HUES6 (cell line): Measurements from ENCODE around the gene VASH2.
"Not testable (repeated sequence)": the region's sequence is repeated elsewhere in the genome, so short reads cannot be mapped to it uniquely, and the experiment has no call there.

Experiments used
- H3K27ac ChIP-seq: 2 replicates; pipeline ENCODE4 v1.7.0; 2013; ENCODE audit warnings: low read depth, mild to moderate bottlenecking, low read length, inconsistent platforms
- H3K27me3 ChIP-seq: 2 replicates; pipeline ENCODE4 v1.6.1; 2013; ENCODE audit warnings: low read length; ENCODE audit not compliant: control insufficient read depth, insufficient read depth
- H3K36me3 ChIP-seq: 2 replicates; pipeline ENCODE4 v1.6.1; 2013; ENCODE audit warnings: low read length; ENCODE audit not compliant: control insufficient read depth, insufficient read depth
- H3K4me1 ChIP-seq: 2 replicates; pipeline ENCODE4 v1.6.1; 2013; ENCODE audit warnings: low read length; ENCODE audit not compliant: control insufficient read depth, insufficient read depth
- H3K4me3 ChIP-seq: 2 replicates; pipeline ENCODE4 v1.5.1; 2013; ENCODE audit warnings: low read depth, low read length
- H3K9ac ChIP-seq: one replicate; pipeline ENCODE4 v1.6.1; 2013; ENCODE audit warnings: mild to moderate bottlenecking, low read length
- H3K9me3 ChIP-seq: 2 replicates; pipeline ENCODE4 v1.6.1; 2013; ENCODE audit warnings: low read depth, low read length; ENCODE audit not compliant: control insufficient read depth, insufficient read depth

VASH2 gene

DNA sequence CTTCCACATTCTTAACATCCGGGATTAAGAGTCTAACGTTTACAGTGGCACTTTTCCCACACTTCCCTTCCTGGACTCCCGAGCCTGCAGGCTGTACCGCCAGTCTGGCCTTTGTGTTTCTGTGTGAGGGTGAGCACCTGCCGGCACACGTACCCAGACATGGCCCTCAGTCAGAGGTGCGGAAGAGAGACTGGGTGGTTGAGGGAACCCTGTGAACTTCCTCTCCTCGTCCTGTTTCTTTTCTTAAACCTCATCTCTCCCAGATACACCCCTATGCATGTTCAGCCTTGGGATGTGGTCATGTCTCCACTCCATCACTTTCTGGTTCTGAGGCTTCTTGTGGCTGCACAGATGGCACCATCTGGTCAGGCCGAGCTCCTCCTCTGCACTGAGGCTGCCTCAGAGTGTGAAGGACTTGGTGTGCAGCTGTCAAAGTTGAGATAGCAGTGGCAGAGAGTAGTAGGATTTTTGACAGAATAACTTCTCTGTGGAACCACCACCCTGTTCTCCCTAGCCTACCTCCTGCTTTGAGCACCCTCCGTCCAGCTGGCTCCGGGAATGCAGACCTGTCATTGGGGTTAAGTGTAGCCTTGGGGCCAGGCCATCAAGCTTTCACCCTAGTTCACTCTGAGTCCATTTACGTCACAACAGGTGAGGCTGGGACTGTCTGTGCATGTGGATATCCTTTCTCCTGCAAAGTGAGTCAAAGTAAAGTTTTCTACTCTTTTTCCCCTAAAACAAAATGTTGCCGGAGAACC, 31.4 kb downstream of the VASH2 start:
- Histone ChIP-seq H3K36me3 (peaks cover 84% of the 10 kb centered on the region), H3K9me3 (no peaks in the 10 kb centered on the region), H3K9ac (no peak overlapping the region), H3K4me3 (no peak overlapping the region), H3K4me1 (peaks cover 36% of the 10 kb centered on the region; the same call in 1 of the 2 replicates), H3K27ac (no peak overlapping the region), H3K27me3 (no peaks in the 10 kb centered on the region)

DNA sequence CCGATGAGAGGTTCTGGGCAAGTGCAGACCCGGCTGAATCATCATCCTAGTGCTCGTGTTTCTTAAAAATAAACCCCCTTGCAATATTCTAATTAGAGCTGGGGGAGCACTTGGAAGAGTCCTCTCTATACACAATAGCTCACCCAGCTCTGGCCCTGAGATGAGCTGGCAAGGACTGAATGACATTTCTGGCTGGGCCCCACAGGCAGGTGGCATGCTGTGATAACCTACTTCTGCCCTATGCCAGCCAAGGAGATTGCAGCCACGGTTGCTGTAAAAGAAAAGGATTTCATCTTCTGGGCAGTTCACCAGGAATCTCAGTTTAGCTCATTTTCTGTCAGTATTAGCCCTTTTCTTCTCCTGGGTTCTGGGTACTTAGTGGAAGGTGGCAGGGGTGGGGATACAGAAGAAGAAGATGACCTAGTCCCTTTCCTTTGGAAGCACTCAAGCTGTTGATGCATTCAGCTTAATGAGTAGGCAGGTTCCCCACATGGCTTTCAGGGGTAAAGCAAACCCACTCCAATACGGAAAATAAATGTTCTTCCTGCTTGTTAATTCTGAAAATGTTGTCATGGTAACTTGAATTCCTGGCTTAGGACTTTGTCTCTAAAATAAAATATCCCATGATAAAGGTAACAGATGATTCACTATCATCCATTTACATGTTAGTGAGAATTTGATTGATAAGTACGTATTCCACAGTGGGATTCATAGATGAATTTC, 32.2 kb downstream of the VASH2 start:
- H3K4me1 ChIP-seq, result peaks cover 36% of the 10 kb centered on the region; the same call in 1 of the 2 replicates
- peaks cover 81% of the 10 kb centered on the region for H3K36me3 ChIP-seq
- H3K27ac ChIP-seq, result no peak overlapping the region
- H3K9me3 ChIP-seq, result no peaks in the 10 kb centered on the region
- H3K4me3 ChIP-seq, result no peak overlapping the region
- no peak overlapping the region for H3K9ac ChIP-seq
- H3K27me3 ChIP-seq, result no peaks in the 10 kb centered on the region

DNA sequence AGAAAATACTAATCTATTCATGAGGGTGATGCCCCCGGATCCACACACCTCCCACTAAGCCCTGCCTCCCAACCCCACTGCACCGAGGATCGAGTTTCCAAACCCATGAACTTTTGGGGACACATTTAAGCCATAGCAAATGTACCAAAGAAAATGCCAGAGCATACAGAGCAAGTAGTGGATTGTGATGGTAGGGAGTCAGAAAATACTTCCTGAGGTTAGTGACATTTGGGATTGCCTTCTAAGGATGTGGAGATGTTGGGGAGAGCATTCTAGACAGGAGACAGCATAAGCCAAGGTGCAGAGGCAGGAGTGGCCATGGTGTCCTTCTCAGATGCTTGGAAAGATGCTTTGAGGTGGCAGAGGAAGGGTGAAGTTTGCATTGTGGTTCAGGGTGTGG, 33.1 kb downstream of the VASH2 start:
- Histone ChIP-seq H3K27me3 (no peaks in the 10 kb centered on the region), H3K4me3 (no peak overlapping the region), H3K9ac (no peak overlapping the region), H3K4me1 (peaks cover 30% of the 10 kb centered on the region; the same call in 1 of the 2 replicates), H3K9me3 (no peaks in the 10 kb centered on the region), H3K27ac (no peak overlapping the region), H3K36me3 (peaks cover 81% of the 10 kb centered on the region)

DNA sequence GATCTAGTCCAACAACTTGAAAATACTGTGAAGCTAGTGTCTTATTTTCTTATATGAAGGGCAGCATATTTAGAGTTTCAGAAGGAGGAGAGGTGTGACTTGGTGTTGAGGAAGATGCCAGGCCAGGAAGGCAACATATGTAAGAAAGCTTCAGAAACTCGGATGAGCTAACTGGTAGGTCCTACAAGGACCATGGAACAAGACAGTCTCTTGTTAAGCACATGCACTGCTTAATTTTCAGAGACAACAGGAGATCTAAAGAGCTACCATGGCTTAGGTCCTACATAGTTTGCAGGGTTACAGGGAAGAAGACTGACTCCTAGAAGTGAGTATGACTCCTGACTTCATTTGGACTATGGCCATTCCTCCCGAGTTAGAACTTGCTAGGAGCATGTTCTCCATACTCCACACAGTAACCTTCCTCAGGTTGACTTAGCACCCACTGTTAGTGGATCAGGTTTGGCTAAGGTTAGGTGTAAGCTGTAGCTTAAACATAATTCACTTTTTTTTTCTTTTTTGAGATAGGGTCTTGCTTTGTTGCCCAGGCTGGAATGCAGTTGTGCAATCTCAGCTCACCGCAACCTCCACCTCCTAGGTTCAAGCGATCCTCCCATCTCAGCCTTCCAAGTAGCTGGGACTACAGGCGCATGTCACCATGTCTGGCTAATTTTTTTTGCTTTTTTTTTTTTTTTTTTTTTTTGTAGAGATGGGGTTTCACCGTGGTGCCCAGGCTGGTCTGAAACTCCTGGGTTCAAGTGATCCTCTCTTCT, 34.4 kb downstream of the VASH2 start:
- Histone ChIP-seq H3K36me3 (peaks cover 81% of the 10 kb centered on the region), H3K27ac (no peak overlapping the region), H3K9ac (no peak overlapping the region), H3K9me3 (no peaks in the 10 kb centered on the region), H3K4me3 (no peak overlapping the region), H3K4me1 (peaks cover 26% of the 10 kb centered on the region; the same call in 1 of the 2 replicates), H3K27me3 (no peaks in the 10 kb centered on the region)

DNA sequence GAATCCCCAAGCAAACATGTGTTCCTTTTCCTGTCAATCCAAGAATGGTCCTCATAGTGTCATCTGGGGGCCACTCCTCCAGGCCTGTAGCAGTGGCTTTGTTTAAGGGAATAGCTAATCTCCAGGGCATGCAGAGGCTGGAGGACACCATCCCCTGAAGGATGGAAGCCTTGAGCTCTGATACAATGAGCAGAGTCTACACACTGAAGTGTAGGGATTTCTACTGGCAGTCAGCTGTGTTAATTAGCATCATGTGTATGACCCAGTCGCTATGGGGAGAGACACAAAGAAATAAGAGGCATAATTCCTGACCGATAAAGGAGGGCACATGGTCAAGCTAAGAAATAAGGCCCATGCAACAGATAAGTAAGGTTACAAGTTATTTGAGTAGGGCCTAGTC, 36.2 kb downstream of the VASH2 start:
- H3K36me3 ChIP-seq, result peaks cover 82% of the 10 kb centered on the region

DNA sequence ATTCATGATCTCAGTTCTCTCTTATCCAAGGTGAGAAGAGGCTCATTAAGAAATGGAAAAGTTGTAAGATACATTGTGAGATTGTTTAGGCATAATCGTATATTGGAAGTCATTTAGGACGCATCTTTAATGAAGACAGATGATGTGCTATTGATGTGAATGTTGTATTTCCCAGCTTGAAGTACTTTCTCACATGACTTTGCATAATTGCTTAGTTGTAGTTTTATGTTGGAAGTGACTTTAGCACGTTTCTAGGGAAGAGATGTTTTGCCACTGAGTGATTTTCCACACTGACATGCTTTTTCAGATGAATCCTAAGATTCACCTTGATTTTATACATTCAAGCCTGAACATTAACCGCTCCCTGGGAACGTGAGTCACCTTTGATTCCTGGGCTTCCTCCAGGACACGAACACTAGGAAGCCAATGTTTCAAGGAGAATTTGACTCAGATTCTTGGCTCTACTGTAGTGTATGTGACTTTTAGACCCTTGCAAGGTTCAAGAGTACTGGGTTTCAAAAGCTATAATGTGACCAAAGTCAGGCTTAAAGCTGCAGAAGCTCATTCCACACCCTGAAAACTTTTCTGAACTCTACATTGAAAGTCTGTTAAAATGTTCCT, 37.5 kb downstream of the VASH2 start:
- no peak overlapping the region for H3K27ac ChIP-seq
- no peak overlapping the region for H3K9ac ChIP-seq
- H3K4me3 ChIP-seq, result no peak overlapping the region
- no peaks in the 10 kb centered on the region for H3K9me3 ChIP-seq
- H3K36me3 ChIP-seq, result peaks cover 82% of the 10 kb centered on the region
- 0 out of 2 replicates have a peak, but pooled peaks cover 6% of the 10 kb centered on the region for H3K4me1 ChIP-seq
- H3K27me3 ChIP-seq, result no peaks in the 10 kb centered on the region

More for the DNA sequence above, 36.2 kb downstream of the VASH2 start:
- Histone ChIP-seq H3K4me1 (0 out of 2 replicates have a peak, but pooled peaks cover 11% of the 10 kb centered on the region), H3K4me3 (no peak overlapping the region), H3K9ac (no peak overlapping the region), H3K27me3 (no peaks in the 10 kb centered on the region), H3K27ac (no peak overlapping the region), H3K9me3 (no peaks in the 10 kb centered on the region)

DNA sequence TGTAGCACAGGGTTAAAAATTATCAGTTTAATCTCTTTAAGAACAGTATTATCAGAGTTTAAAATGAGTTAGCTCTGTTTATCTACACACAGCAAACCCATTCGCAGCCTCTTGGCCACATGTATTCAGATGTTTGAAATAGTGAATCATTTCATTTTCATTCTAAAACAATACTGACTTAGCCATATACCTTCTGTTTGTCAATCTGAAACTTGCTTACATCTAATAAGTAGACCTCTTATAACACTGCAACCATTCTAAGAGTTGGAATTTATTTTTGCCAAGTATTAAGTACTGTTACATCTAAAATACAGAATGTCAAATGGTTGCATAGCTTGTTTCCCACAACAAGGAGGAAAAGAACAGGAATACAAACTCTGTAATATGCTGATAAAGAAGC, 39.9 kb downstream of the VASH2 start:
- Histone ChIP-seq H3K9me3 (no peaks in the 10 kb centered on the region), H3K27me3 (no peaks in the 10 kb centered on the region), H3K9ac (no peak overlapping the region), H3K36me3 (peaks cover 71% of the 10 kb centered on the region), H3K4me3 (no peak overlapping the region), H3K27ac (no peak overlapping the region), H3K4me1 (0 out of 2 replicates have a peak, but pooled peaks cover 10% of the 10 kb centered on the region)

DNA sequence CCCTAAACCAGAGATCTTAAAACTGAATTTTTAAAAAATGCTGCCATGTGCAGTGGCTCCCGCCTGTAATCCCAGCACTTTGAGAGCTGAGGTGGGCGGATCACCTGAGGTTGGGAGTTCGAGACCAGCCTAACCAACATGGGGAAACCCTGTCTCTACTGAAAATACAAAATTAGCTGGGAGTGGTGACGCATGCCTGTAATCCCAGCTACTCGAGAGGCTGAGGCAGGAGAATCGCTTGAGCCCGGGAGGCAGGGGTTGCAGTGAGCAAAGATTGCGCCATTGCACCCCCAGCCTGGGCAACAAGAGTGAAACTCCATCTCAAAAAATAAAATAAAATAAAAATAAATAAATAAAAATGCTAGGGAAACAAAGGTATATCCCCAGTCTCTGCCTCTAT, 43.6 kb downstream of the VASH2 start:
- H3K9ac ChIP-seq, H3K27ac ChIP-seq, H3K27me3 ChIP-seq, H3K9me3 ChIP-seq, H3K4me1 ChIP-seq, H3K4me3 ChIP-seq: not testable (repeated sequence)
- peaks cover 62% of the 10 kb centered on the region for H3K36me3 ChIP-seq

DNA sequence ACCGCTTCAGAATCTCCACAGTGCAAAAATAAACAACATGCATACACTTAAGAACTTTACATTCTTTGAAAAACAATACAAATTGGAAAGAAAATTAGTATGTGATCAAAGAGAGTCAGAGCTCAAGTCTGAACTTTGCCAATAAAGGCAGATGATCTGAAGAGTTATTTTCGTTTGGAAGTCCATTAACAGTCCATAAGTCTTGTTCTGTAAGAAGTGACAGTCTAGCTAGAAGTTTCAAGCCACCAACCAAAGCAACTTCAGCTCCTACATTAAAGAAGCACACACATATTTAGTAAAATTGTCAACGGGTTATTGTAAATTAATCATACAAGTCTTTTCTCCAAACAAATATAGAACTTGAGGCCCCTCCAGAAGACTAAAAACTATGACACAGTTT, 44.6 kb downstream of the VASH2 start:
- Histone ChIP-seq H3K36me3 (peaks cover 58% of the 10 kb centered on the region), H3K4me1 (0 out of 2 replicates have a peak, but pooled peaks cover 5% of the 10 kb centered on the region), H3K9ac (no peak overlapping the region), H3K4me3 (no peak overlapping the region), H3K9me3 (no peaks in the 10 kb centered on the region), H3K27ac (peak overlapping the region; percentile 34; the same call in 1 of the 2 replicates), H3K27me3 (no peaks in the 10 kb centered on the region)

DNA sequence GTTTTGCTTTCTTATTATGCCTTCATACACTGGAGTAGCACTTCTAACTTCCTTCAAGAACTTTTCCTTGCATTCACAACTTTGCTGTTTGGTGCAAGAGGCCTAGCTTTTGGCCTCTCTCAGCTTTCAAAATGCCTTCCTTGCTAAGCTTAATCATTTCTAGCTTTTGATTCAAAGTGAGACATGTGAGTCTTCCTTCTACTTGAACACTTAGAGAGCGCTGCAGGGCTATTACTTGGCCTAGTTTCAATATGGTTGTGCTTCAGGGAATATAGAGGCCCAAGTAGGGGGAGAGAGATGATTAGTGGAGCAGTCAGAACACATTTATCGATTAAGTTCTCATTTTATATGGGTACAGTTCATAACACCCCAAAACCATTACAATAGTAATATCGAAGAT, 52.9 kb downstream of the VASH2 start:
- H3K9ac ChIP-seq, result no peak overlapping the region
- no peak overlapping the region for H3K4me3 ChIP-seq
- H3K27me3 ChIP-seq, result no peaks in the 10 kb centered on the region
- H3K27ac ChIP-seq, result no peak overlapping the region
- no peaks in the 10 kb centered on the region for H3K9me3 ChIP-seq
- peaks cover 7% of the 10 kb centered on the region for H3K4me1 ChIP-seq
- H3K36me3 ChIP-seq, result peaks cover 79% of the 10 kb centered on the region
